Kidney epithelial cell (primary cell): Measurements from ENCODE around the gene APOBEC3C. TPM values are rescaled to one million over a fixed set of nuclear protein-coding genes. Genes with fewer than 3 reads are reported as not detected.

Experiments used
- DNase-seq: peaks from one replicate; pipeline ENCODE4 v3.0.0-alpha.2; 2010; ENCODE audit warnings: low read depth
- H3K27me3 ChIP-seq: 2 replicates; pipeline ENCODE4 v1.6.0; 2011; ENCODE audit warnings: low read length; ENCODE audit not compliant: control insufficient read depth, insufficient read depth
- H3K36me3 ChIP-seq: 2 replicates; pipeline ENCODE4 v1.5.1; 2011; ENCODE audit warnings: low read length; ENCODE audit not compliant: control insufficient read depth, insufficient read depth
- H3K4me3 ChIP-seq: 2 replicates; pipeline ENCODE4 v1.5.1; 2011; ENCODE audit warnings: low read depth, mild to moderate bottlenecking, control low read depth, low read length
- CTCF ChIP-seq: IDR thresholded peaks from 2 replicates; pipeline ENCODE4 v1.5.1; 2011; ENCODE audit warnings: mild to moderate bottlenecking, moderate library complexity, low read length, control low read depth, inconsistent platforms; ENCODE audit not compliant: insufficient read depth, poor library complexity, severe bottlenecking
- total RNA-seq: library from RNA; depleted of rRNA; stranded (reverse); fragments of >200 nt; gene quantifications from 2 replicates; pipeline ENCODE4 v1.2.3, GENCODE V29; 2015

APOBEC3C gene
- 8.9 and 10.2 TPM in 2 replicates for total RNA-seq

GRCh38 chr22:39013942-39014722 lies at the start of gene APOBEC3C:
APOBEC3C (plus strand) TSS chr22:39014257; CDS start chr22:39014363, 106 bp downstream.
- DNase-seq = peak; percentile 66
- TF ChIP-seq CTCF = peak; percentile 13

GRCh38 chr22:38964306-38964705 lies 49.8 kb upstream of the APOBEC3C start:
- Histone ChIP-seq H3K4me3 (no peak overlapping the region), H3K27me3 (no peaks in the 10 kb centered on the region), H3K36me3 (no peaks in the 10 kb centered on the region)
- TF ChIP-seq CTCF = no peak
- no peak for DNase-seq

More at GRCh38 chr22:39013942-39014722, at the start of gene APOBEC3C:
- Histone ChIP-seq H3K36me3 (no peaks in the 10 kb centered on the region), H3K4me3 (peak within 1 kb of the TSS; percentile 57), H3K27me3 (no peaks in the 10 kb centered on the region)

GRCh38 chr22:38964989-38965388 lies 49.1 kb upstream of the APOBEC3C start:
- no peak for TF ChIP-seq CTCF
- Histone ChIP-seq H3K4me3 (no peak overlapping the region), H3K27me3 (no peaks in the 10 kb centered on the region), H3K36me3 (no peaks in the 10 kb centered on the region)
- DNase-seq = no peak

- DNase-seq = no peak
- no peaks in the 10 kb centered on the region for H3K27me3 ChIP-seq
- no peak for TF ChIP-seq CTCF
- H3K36me3 ChIP-seq = no peaks in the 10 kb centered on the region
- no peak overlapping the region for H3K4me3 ChIP-seq
These were observed 48.3 kb upstream of the APOBEC3C start for GRCh38 chr22:38965614-38966379.

- no peak overlapping the region for H3K4me3 ChIP-seq
- no peaks in the 10 kb centered on the region for H3K27me3 ChIP-seq
- H3K36me3 ChIP-seq = no peaks in the 10 kb centered on the region
- no peak for DNase-seq
- TF ChIP-seq CTCF = no peak
These were observed 47.7 kb upstream of the APOBEC3C start for GRCh38 chr22:38966380-38966702.
